Calu3 (cell line): ENCODE data around the gene CACTIN. TPM values are rescaled to one million over a fixed set of nuclear protein-coding genes. Genes with fewer than 3 reads are reported as not detected.

Source experiments
- BruUV-seq: library from RNA; stranded (reverse); fragments of 400-500 nt; replicated peaks from 2 replicates; lab custom pipeline; 2021; lab: Mats Ljungman, UMichigan
- CTCF ChIA-PET: fragments of 300-600 bp; sonication (Branson Sonifier 250); formaldehyde crosslinking; loops from one replicate; lab custom pipeline; 2022; ENCODE audit warnings: antibody characterized with exemption; lab: Charles Lee
- DNase-seq: peaks from one replicate; pipeline ENCODE4 v3.0.0; 2022
- H3K27ac Mint-ChIP-seq: one replicate; pipeline ENCODE4 v1.8.0; 2022; ENCODE audit warnings: mixed read lengths; ENCODE audit not compliant: unreplicated experiment
- H3K27me3 Mint-ChIP-seq: one replicate; pipeline ENCODE4 v1.8.0; 2022; ENCODE audit warnings: mixed read lengths; ENCODE audit not compliant: unreplicated experiment
- H3K36me3 Mint-ChIP-seq: one replicate; pipeline ENCODE4 v1.8.0; 2022; ENCODE audit warnings: mild to moderate bottlenecking, moderate library complexity, mixed read lengths; ENCODE audit not compliant: insufficient read depth, unreplicated experiment
- H3K4me1 Mint-ChIP-seq: one replicate; pipeline ENCODE4 v1.8.0; 2022; ENCODE audit warnings: mild to moderate bottlenecking, low read depth, mixed read lengths; ENCODE audit not compliant: unreplicated experiment
- H3K4me3 Mint-ChIP-seq: one replicate; pipeline ENCODE4 v1.8.0; 2022; ENCODE audit warnings: mild to moderate bottlenecking, low read depth, moderate library complexity, mixed read lengths; ENCODE audit not compliant: unreplicated experiment
- H3K9me3 Mint-ChIP-seq: one replicate; pipeline ENCODE4 v1.8.0; 2022; ENCODE audit warnings: low read depth, mixed read lengths; ENCODE audit not compliant: unreplicated experiment
- CTCF ChIP-seq: fragments of 200-600 bp; IDR thresholded peaks from one replicate; pipeline ENCODE4 v1.8.0; 2022; ENCODE audit warnings: antibody characterized with exemption; ENCODE audit not compliant: unreplicated experiment
- intact Hi-C: fragments of 100-400 bp; cut with micrococcal nuclease; formaldehyde crosslinking; loops from one replicate; pipeline ENCODE4 v1.10.0; 2022; ENCODE audit not compliant: unreplicated experiment
- total RNA-seq: library from RNA; stranded (reverse); gene quantifications from 2 replicates; pipeline ENCODE4 v1.2.3, GENCODE V29; 2022

Gene CACTIN
- total RNA-seq, 1 experiment from 2014 or later = 21.4 TPM

GRCh38 chr19:3605361-3605760 lies 21.2 kb downstream of the CACTIN start:
- no peaks in the 10 kb centered on the region for H3K27me3 Mint-ChIP-seq
- DNase-seq = no peak
- H3K36me3 Mint-ChIP-seq = peaks cover 14% of the 10 kb centered on the region
- intact Hi-C loops = no loop called here
- peaks cover 11% of the 10 kb centered on the region for H3K4me1 Mint-ChIP-seq
- TF ChIP-seq CTCF = no peak
- no peak overlapping the region for H3K4me3 Mint-ChIP-seq
- CTCF ChIA-PET = no interaction called here
- no peak overlapping the region for H3K27ac Mint-ChIP-seq
- no peaks in the 10 kb centered on the region for H3K9me3 Mint-ChIP-seq
- no TSS peak for BruUV-seq

- no peak overlapping the region for H3K27ac Mint-ChIP-seq
- intact Hi-C loops = no loop called here
- no peak for TF ChIP-seq CTCF
- no peaks in the 10 kb centered on the region for H3K27me3 Mint-ChIP-seq
- H3K4me1 Mint-ChIP-seq = peaks cover 11% of the 10 kb centered on the region
- DNase-seq = no peak
- H3K4me3 Mint-ChIP-seq = no peak overlapping the region
- no TSS peak for BruUV-seq
- peaks cover 10% of the 10 kb centered on the region for H3K36me3 Mint-ChIP-seq
- CTCF ChIA-PET = no interaction called here
- H3K9me3 Mint-ChIP-seq = no peaks in the 10 kb centered on the region
Measured at GRCh38 chr19:3604987-3605343, 21.6 kb downstream of the CACTIN start.

- no peak overlapping the region for H3K27ac Mint-ChIP-seq
- no peaks in the 10 kb centered on the region for H3K27me3 Mint-ChIP-seq
- no TSS peak for BruUV-seq
- no peaks in the 10 kb centered on the region for H3K9me3 Mint-ChIP-seq
- peaks cover 10% of the 10 kb centered on the region for H3K36me3 Mint-ChIP-seq
- no peak overlapping the region for H3K4me3 Mint-ChIP-seq
- TF ChIP-seq CTCF = no peak
- CTCF ChIA-PET = no interaction called here
- H3K4me1 Mint-ChIP-seq = peaks cover 11% of the 10 kb centered on the region
- intact Hi-C loops = no loop called here
- DNase-seq = no peak
Measured at GRCh38 chr19:3604227-3604986, 22.2 kb downstream of the CACTIN start.

- Mint-ChIP-seq H3K9me3 (no peaks in the 10 kb centered on the region), H3K4me1 (peaks cover 10% of the 10 kb centered on the region), H3K4me3 (no peak overlapping the region), H3K36me3 (peaks cover 10% of the 10 kb centered on the region), H3K27ac (no peak overlapping the region), H3K27me3 (no peaks in the 10 kb centered on the region)
- CTCF ChIA-PET = interaction anchor here (0.6 kb wide), 1 partner anchor 58 kb away, joined by 3 read pairs; no protein-coding TSS in a partner anchor
- BruUV-seq = no TSS peak
- DNase-seq = no peak
- TF ChIP-seq CTCF = no peak
- intact Hi-C loops = no loop called here
Measured at GRCh38 chr19:3603121-3603811, 23.3 kb downstream of the CACTIN start.
